IgD-negative memory B cell (primary cell): ENCODE results near the gene ZFHX3. TPM values are rescaled to one million over a fixed set of nuclear protein-coding genes. Genes with fewer than 3 reads are reported as not detected.

Experiments used
- H3K27ac Mint-ChIP-seq, 3 donors: one replicate each; pipeline ENCODE4 v1.8.0; 2020 to 2022; ENCODE audit warnings: mild to moderate bottlenecking in 3 of 3, mixed read lengths in 3 of 3, moderate library complexity in 1 of 3
- H3K27me3 Mint-ChIP-seq: one replicate; pipeline ENCODE4 v1.8.0; 2021; ENCODE audit warnings: mixed read lengths
- H3K36me3 Mint-ChIP-seq: one replicate; pipeline ENCODE4 v1.8.0; 2020; ENCODE audit warnings: mild to moderate bottlenecking, mixed read lengths
- H3K4me1 Mint-ChIP-seq, 3 donors: one replicate each; pipeline ENCODE4 v1.8.0; 2020 to 2022; ENCODE audit warnings: mixed read lengths in 3 of 3, mild to moderate bottlenecking in 1 of 3
- H3K4me3 Mint-ChIP-seq, 4 donors: one replicate each; pipeline ENCODE4 v1.8.0; 2020 to 2022; ENCODE audit warnings: mild to moderate bottlenecking in 4 of 4, mixed read lengths in 4 of 4, moderate library complexity in 3 of 4
- H3K9me3 Mint-ChIP-seq, 3 donors: one replicate each; pipeline ENCODE4 v1.8.0; 2020 to 2021; ENCODE audit warnings: mixed read lengths in 3 of 3, mild to moderate bottlenecking in 1 of 3
- polyA plus RNA-seq: library from polyadenylated mRNA; unstranded; fragments of 300-500 nt; fragmentation: Illumina TruSeq; gene quantifications from one replicate; pipeline ENCODE4 v1.2.3, GENCODE V29; 2021

Gene ZFHX3
- polyA plus RNA-seq, 1 donor from 2014 or later, result 1.6 TPM

GRCh38 chr16:72829846-72830775 lies 217.8 kb downstream of the ZFHX3 start:
- no peaks in the 10 kb centered on the region for H3K27me3 Mint-ChIP-seq
- no peaks in the 10 kb centered on the region for H3K36me3 Mint-ChIP-seq
- no peak overlapping the region for H3K27ac Mint-ChIP-seq

GRCh38 chr16:72827866-72828265 lies 220.1 kb downstream of the ZFHX3 start:
- H3K27ac Mint-ChIP-seq, result no peak overlapping the region
- H3K27me3 Mint-ChIP-seq, result no peaks in the 10 kb centered on the region
- H3K4me1 Mint-ChIP-seq, result peaks cover 0 to 1% (median 0%) of the 10 kb centered on the region in 3 donors
- no peak overlapping the region for H3K4me3 Mint-ChIP-seq
- H3K9me3 Mint-ChIP-seq, result no peaks in the 10 kb centered on the region
- H3K36me3 Mint-ChIP-seq, result peaks cover 2% of the 10 kb centered on the region

More at GRCh38 chr16:72829846-72830775, 217.8 kb downstream of the ZFHX3 start:
- no peaks in the 10 kb centered on the region for H3K9me3 Mint-ChIP-seq
- peaks cover 0 to 6% (median 1%) of the 10 kb centered on the region in 3 donors for H3K4me1 Mint-ChIP-seq
- no peak overlapping the region for H3K4me3 Mint-ChIP-seq

- no peaks in the 10 kb centered on the region for H3K27me3 Mint-ChIP-seq
- peaks cover 2% of the 10 kb centered on the region for H3K36me3 Mint-ChIP-seq
- no peaks in the 10 kb centered on the region for H3K9me3 Mint-ChIP-seq
- no peak overlapping the region for H3K4me3 Mint-ChIP-seq
- H3K4me1 Mint-ChIP-seq, result peaks cover 0 to 1% (median 0%) of the 10 kb centered on the region in 3 donors
- no peak overlapping the region for H3K27ac Mint-ChIP-seq
Observed at GRCh38 chr16:72825912-72826621, 221.9 kb downstream of the ZFHX3 start.

GRCh38 chr16:72824761-72825160 lies 223.2 kb downstream of the ZFHX3 start:
- Mint-ChIP-seq H3K36me3 (peaks cover 2% of the 10 kb centered on the region), H3K27me3 (no peaks in the 10 kb centered on the region), H3K9me3 (no peaks in the 10 kb centered on the region), H3K4me1 (no peaks in the 10 kb centered on the region), H3K27ac (no peak overlapping the region), H3K4me3 (no peak overlapping the region)

GRCh38 chr16:72824027-72824426 lies 223.9 kb downstream of the ZFHX3 start:
- H3K36me3 Mint-ChIP-seq, result peaks cover 2% of the 10 kb centered on the region
- H3K27ac Mint-ChIP-seq, result no peak overlapping the region
- H3K4me3 Mint-ChIP-seq, result no peak overlapping the region
- H3K27me3 Mint-ChIP-seq, result no peaks in the 10 kb centered on the region
- no peaks in the 10 kb centered on the region for H3K9me3 Mint-ChIP-seq
- H3K4me1 Mint-ChIP-seq, result no peaks in the 10 kb centered on the region

- Mint-ChIP-seq H3K9me3 (no peaks in the 10 kb centered on the region), H3K36me3 (peaks cover 2% of the 10 kb centered on the region), H3K27ac (no peak overlapping the region), H3K27me3 (no peaks in the 10 kb centered on the region), H3K4me1 (no peaks in the 10 kb centered on the region), H3K4me3 (no peak overlapping the region)
Observed at GRCh38 chr16:72821185-72821950, 226.6 kb downstream of the ZFHX3 start.

- Mint-ChIP-seq H3K27me3 (no peaks in the 10 kb centered on the region), H3K36me3 (peaks cover 2% of the 10 kb centered on the region), H3K27ac (no peak overlapping the region), H3K4me3 (no peak overlapping the region), H3K9me3 (no peaks in the 10 kb centered on the region), H3K4me1 (no peaks in the 10 kb centered on the region)
Observed at GRCh38 chr16:72819345-72819744, 228.6 kb downstream of the ZFHX3 start.

GRCh38 chr16:72818236-72818845 lies 229.6 kb downstream of the ZFHX3 start:
- no peaks in the 10 kb centered on the region for H3K9me3 Mint-ChIP-seq
- H3K27ac Mint-ChIP-seq, result no peak overlapping the region
- H3K4me1 Mint-ChIP-seq, result no peaks in the 10 kb centered on the region
- H3K36me3 Mint-ChIP-seq, result no peaks in the 10 kb centered on the region
- no peak overlapping the region for H3K4me3 Mint-ChIP-seq
- H3K27me3 Mint-ChIP-seq, result no peaks in the 10 kb centered on the region

GRCh38 chr16:72815348-72816318 lies 232.3 kb downstream of the ZFHX3 start:
- Mint-ChIP-seq H3K27ac (peak overlapping the region in 1 of 3 donors; percentile 13), H3K4me3 (peak overlapping the region in 1 of 4 donors; percentile 1), H3K9me3 (no peaks in the 10 kb centered on the region), H3K27me3 (no peaks in the 10 kb centered on the region), H3K4me1 (no peaks in the 10 kb centered on the region), H3K36me3 (peaks cover 4% of the 10 kb centered on the region)

GRCh38 chr16:72814226-72814625 lies 233.7 kb downstream of the ZFHX3 start:
- peaks cover 4% of the 10 kb centered on the region for H3K36me3 Mint-ChIP-seq
- no peak overlapping the region for H3K4me3 Mint-ChIP-seq
- H3K4me1 Mint-ChIP-seq, result no peaks in the 10 kb centered on the region
- no peaks in the 10 kb centered on the region for H3K27me3 Mint-ChIP-seq
- H3K9me3 Mint-ChIP-seq, result no peaks in the 10 kb centered on the region
- H3K27ac Mint-ChIP-seq, result no peak overlapping the region

- Mint-ChIP-seq H3K27me3 (no peaks in the 10 kb centered on the region), H3K9me3 (no peaks in the 10 kb centered on the region), H3K36me3 (peaks cover 6% of the 10 kb centered on the region), H3K27ac (no peak overlapping the region), H3K4me1 (no peaks in the 10 kb centered on the region), H3K4me3 (no peak overlapping the region)
Observed at GRCh38 chr16:72812672-72813071, 235.3 kb downstream of the ZFHX3 start.

GRCh38 chr16:72811876-72812275 lies 236.1 kb downstream of the ZFHX3 start:
- no peaks in the 10 kb centered on the region for H3K9me3 Mint-ChIP-seq
- no peaks in the 10 kb centered on the region for H3K27me3 Mint-ChIP-seq
- no peak overlapping the region for H3K27ac Mint-ChIP-seq
- H3K36me3 Mint-ChIP-seq, result peaks cover 6% of the 10 kb centered on the region
- H3K4me3 Mint-ChIP-seq, result no peak overlapping the region
- no peaks in the 10 kb centered on the region for H3K4me1 Mint-ChIP-seq

- H3K36me3 Mint-ChIP-seq, result peaks cover 6% of the 10 kb centered on the region
- no peaks in the 10 kb centered on the region for H3K27me3 Mint-ChIP-seq
- H3K27ac Mint-ChIP-seq, result no peak overlapping the region
Observed at GRCh38 chr16:72811188-72811720, 236.7 kb downstream of the ZFHX3 start.

More at GRCh38 chr16:72811188-72811720, 236.7 kb downstream of the ZFHX3 start:
- Mint-ChIP-seq H3K9me3 (no peaks in the 10 kb centered on the region), H3K4me3 (no peak overlapping the region), H3K4me1 (no peaks in the 10 kb centered on the region)
